ENCODE measurements around the gene IL1RN. TPM values are rescaled to one million over a fixed set of nuclear protein-coding genes. Genes with fewer than 3 reads are reported as not detected.

Gene IL1RN
- total RNA-seq, 1 donor from 2014 or later, result 20.7 TPM

DNA sequence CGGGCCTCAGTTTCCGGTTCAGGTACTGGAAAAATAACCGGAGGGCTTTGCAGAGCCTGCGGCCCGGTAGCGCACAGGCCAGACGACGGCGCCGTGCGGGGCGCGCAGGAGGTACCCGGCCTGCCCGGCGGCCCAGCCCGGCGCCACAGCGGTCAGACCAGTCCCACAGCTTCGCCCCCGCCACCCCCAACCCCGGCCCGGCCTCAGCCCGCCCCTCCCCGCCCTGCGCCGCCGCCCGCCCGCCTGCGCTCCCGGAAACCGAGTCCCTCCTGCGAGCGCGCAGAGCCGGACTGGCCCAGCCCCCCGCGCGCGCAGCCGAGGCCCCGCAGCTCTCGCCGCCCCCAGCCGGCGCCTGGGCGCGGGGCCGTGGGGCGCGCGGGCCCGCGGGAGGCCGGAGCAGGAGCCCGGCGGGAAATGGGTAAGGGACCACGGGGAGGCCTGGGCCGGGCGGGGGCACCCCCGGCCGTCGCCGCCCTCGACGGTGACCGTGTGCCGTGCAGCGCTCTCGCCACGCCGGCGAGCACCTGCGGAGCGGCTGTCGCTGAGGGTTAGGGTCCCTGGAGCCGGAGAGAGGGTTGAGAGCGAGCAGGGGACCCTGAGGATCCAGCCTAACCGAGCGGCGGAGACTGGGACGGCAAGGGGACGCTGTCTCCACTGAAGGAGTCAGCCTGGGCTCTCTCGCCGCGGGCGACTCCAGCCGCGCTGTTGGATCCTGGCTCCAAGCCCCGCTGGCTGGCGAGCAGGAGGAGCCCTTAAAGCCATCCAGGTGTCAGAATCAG, 29.9 kb downstream of the IL1RN start:
- no peak for DNase-seq

DNA sequence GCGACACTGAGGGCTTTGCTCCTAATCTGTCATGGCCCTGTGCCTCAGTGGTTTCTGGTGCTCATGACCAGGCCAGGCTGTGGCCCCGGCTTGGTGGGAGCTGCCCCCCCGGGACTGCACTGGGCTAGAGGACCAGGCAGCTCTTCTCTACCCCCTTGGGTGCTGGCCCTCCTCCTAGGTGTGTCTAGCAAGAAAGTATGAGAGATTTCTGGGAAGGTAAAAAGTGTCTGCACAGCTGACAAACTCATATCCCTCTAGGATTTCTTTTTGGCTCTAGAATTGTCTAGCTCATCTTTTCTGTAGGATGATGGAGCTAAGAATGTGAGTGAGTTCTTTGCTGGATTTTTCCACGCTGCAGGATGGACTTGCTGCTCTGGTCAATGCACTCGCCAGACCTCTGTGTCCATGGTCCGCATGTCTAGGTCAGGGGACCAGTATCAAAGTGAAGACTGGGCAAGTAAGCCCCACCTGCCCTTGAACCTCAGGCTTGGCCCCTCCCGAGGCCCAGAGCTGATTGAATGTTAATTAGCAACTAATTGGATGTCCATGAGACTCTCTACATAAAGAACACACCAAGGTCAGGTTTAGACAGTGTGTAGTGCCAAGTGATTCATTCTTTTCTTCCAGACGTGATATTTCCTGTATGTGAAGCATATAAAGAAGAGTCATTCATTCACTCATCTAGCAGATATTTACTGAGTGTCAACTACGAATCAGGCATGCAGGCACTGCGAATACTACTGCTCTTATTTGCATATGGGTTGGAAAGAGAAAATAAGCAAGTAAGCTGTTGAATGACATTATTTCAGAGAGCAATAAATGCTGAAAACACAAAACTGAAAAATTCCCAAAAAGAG, 30.7 kb downstream of the IL1RN start:
- no peak for DNase-seq

DNA sequence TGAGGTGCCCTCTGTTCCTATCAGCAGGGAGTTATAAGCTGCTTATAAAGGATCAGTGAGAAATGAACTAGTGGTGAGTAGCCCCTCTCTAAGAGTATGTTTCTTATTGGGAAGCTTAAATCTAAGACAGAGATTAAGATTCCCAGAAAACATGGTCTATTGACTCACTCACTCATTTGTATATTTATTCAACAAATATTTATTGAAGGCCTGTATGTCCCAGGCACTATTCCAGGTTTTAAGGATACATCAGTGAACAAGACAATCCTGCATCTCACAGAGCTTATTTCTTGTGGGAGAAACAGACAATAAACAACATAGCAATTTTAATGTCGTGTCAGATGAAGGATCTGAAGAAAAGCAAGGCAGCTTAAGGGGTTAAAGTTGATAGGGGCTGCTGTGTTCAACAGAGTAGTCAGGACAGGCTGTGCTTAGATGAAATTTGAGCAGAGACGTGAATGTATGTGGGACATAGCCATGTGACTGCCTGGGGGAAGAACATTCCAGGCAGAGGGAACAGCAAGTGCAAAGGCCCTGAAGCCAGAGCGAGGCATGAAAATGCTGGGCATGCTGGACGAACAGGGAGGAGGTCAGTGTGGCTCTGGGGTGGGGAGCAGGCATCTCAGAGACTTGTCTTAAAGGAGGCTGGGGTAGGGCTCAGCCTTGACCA, 31.6 kb downstream of the IL1RN start:
- DNase-seq, result no peak

DNA sequence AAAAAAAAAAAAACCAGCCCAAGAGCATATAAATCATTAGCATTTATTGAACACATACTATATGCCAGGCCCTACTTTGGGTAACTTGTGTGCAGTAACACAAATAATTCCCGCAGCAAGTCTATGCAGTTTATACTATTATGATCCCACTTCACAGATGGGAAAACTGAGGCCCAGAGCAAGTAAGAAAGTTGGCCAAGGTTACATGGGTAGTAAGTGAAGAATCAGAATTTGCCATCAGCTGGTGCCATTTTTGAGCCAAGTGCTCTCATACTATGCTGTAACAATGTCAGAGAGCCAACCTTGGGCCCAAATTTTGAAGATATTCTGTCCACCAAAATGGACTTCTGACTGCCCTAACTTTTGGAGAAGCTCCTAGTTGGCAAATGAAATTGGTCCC, 32.9 kb downstream of the IL1RN start:
- no peak for DNase-seq

DNA sequence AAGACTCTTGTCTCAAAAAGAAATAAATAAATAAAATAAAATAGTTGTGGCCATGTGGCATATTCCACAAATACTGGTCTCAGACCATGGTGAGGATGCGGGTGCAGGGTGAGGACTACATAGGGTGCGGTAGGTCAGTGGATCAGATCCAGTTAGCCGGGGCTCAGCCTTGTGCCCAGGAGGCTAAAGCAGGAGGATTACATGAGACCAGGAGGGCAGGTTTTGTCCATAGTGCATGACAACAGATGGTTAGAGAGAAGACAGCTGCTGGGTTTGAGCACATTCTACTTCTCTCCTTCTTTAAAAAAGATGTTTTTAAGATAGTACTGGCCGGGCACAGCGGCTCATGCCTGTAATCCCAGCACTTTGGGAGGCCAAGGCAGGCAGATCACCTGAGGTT, 33.6 kb downstream of the IL1RN start:
- DNase-seq, result no peak

DNA sequence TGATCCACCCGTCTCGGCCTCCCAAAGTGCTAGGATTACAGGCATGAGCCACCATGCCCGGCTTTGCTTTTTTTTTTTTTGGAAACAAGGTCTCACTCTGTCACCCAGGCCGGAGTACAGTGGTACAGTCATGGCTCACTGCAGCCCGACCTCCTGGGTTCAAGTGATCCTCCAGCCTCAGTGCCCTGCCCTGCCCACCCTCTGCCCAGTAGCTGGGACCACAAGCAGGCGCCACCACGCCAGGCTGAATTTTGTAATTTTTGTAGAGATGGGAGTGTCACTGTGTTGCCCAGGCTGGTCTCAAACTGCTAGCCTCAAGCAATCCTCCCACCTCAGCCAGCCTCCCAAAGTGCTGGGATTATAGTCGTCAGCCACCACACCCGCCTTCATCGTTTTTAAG, 34.8 kb downstream of the IL1RN start:
- DNase-seq, result no peak

DNA sequence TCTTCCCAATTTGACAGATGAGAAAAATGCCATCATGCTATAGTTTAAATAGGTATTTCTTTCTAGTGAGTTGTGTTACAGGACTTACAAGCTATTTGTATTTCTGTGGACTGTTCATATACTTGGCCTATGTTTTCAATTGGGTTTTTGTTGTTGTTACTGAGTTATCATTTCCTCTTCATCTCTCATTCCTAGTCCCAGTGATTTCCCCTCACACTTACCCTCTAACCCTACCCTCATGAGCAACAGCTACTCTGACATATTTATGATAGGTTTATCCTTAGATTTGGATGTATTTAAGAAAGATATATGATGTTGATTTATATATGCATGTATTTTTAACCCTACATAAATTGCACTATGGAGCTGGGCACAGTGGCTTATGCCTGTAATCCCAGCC, 35.5 kb downstream of the IL1RN start:
- no peak for DNase-seq

DNA sequence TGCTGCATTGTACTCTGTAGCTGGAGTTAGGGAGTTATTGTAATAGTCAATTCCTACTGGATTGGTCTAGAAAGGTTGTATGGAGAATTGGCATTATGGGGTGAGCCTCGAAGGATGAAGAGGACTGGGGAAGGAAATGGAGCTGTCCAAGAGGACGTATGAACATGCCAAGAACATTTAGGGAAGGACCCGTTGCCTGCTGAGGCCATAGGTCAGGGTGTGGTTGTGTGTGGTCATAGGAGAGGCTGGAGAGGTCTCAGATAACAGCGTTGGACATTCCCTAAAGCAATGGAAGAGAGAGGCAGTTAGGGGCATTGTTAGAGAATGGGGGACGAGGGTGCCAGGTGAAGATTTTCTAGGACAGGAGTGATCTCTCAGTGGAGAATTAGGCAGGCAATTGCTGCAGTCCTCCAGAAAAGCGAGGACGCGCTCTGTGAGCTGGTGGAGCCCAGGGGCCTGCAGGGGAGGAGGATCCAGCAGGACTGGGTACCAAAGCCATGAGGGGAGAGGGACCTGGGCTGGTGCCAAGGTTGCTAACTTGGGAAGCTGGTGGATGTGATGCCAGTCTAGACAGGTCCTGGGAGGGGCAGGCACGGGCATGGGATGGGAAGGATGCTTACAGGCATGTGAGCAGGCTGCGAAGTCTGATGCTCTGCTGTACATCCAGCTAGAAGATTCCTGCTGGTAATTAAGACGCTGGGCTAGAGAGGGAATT, 37.0 kb downstream of the IL1RN start:
- DNase-seq, result no peak

DNA sequence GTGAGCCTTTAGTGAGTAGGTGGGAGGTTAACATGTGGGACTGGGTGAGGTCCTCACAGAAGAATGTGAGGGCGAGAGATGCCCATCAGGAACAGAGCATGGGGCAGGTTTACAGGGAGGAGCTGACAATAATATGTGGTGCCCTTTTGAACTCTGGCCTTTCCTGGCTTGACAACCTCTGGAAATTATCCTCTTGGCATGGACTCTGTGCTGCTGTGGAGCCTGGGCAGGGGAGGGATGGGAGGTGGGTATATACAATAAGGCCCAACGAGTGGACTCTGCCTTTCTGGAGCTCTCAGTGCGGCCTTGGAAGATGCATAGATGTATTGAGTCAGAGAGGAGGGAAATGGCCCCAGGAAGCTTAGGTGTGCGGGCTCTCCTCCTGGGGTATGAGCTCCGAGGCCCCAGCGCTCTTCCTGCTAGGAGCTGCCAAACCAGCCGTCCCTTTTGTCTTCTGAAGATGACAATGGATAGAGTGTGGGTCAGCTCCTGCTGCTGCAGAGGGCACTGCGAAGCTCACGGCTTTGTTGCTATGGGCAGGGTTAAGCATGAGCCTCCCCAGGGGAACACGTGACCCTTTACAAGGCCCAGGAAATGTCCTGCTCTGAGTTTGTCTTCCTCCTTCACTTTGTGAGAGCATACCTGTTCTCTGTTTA, 37.7 kb downstream of the IL1RN start:
- no peak for DNase-seq

DNA sequence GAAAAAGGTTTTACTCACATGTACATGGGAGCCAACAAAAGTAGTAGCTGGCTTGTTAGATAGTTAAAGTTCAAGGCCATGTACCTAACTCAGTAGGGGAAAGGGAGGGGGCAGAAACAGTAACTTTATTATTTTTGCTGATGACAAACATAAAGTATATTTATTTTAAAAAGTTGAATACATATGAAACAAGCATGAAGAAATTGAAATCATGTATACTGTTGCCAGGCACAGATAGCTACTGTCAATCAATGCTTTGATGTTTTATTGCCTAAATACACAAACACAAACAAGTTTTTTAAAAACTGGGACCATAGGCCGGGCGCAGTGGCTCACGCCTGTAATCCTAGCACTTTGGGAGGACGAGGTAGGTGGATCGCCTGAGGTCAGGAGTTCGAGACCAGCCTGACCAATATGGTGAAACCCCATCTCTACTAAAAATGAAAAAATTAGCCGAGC, 38.8 kb downstream of the IL1RN start:
- no peak for DNase-seq

DNA sequence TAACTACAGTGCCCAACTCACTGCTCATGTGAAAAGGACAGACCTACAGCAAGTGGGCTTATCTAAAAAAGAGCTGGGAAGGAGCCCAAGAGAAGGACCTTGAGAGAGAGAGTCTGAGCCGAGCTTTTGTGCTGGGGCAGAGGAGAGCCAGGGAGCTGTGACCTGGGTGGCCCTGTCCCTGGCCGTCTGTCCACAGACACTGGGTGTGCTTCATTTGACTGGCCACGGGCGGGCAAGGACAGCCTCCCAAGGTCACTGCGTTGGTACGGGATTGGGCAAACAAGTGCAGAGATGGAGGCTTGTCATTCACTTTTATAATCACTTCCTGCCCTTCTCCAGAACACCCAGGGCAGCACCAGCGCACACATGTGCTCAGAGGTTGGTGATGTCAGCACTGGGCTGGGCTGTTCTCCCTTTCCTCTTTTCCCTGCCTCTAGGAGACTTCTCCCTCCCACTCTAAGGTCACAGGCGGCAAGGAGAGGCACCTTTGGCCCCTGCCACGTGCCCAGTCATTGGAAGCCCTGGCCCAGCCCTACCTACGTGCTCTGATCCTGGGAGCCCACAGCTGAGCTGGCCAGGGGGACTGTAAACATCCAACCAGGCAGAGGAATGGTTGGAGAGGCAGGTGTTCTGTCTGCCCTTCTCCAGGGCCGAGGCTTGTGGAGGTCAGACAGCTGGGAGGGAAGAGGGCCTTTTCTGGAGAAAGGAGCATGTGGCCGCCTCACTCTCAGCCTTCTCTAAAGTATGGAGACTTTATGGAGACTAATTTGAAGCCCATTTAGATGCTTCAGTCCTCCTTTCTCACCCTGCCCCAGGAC, 39.9 kb downstream of the IL1RN start:
- no peak for DNase-seq

DNA sequence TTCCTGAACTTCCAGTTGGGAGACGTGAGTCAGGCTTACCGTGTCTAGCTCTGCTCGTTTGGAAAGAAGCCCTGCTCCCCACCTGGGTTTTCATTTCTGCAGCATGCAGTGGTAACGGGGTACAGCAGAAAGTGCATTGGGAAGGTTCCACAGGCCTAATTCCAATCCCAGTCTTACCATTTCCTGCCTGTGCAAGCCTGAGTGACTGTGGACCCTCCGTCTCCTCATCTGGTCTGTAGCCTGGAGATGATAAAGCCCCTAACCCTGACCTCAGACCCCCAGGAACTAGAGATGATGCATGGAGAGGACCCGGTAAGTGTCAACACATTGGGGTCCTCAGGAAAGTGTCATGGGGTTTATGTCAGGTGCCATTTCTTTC, 40.6 kb downstream of the IL1RN start:
- no peak for DNase-seq

DNA sequence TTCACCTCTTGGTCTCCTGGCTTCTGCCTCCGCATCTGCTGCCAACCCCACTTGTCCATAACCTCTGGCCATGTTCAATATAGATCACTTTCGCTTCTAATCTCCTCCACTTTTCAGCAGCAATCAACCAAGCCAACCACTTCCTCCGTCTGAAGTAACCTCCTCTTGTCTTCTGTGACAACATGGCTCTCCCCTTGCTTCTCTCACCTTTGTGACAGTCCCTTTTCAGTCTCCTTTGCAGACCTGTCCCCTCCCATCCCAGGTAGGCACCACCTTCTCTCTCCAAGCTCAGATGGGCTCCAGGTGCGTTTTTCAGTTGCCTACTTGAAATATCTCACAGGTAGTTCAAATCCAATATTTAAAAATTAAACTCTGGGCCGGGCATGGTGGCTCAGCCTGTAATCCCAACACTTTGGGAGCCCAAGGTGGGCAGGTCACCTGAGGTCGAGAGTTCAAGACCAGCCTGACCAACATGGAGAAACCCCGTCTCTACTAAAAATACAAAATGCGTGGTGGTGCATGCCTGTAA, 41.7 kb downstream of the IL1RN start:
- DNase-seq, result no peak

DNA sequence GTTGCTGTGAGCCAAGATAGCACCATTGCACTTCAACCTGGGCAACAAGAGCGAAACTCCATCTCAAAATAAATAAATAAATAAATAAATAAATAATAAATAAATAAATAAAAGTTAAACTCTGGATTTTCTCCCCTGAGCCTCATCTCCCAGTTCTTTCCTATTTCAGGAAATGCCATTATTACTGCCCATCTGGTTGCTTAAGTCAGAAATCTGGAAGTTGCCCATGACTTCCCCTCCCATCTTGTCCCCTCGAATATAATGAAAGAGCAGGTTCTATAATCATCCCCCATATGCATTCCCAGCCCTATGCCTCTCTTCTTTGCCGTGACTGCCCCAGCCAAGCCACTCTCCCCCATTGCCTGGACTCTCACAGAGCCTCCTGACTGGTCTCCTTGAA, 42.2 kb downstream of the IL1RN start:
- no peak for DNase-seq

DNA sequence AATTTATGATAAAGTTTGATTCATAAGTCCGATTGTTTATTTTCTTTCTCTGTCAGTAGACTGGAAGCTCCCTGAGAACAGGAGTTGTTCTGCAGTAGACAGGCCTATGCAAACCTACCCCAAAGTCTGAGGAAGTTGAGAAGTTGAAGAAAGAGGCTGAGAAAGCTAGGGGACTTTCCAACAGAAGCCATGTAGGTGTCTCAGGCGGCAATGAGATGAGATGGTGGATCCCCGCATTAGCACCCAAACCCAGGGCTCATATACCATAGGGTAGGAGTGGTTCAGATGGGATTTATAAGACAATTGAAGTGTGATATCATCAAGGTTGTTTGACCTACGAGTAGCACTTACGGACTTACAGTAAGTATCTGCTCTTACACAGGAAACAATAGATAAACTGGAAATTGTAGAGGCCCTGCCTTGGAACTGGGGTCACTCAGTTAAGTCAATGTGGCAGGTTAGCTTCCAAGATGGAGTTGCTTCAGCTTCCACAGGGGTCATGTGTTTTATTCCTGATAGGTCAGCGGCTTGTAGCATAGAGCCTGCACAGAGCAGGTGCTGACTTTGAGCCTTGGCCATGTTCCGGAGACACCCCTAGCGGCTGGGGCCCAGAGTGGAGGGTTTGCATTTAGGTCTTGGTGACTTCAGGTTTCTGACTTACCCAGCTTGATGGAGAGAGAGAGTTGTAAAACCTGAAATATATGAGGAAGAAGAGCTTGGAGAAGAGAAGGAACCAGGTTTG, 44.1 kb downstream of the IL1RN start:
- DNase-seq, result no peak

DNA sequence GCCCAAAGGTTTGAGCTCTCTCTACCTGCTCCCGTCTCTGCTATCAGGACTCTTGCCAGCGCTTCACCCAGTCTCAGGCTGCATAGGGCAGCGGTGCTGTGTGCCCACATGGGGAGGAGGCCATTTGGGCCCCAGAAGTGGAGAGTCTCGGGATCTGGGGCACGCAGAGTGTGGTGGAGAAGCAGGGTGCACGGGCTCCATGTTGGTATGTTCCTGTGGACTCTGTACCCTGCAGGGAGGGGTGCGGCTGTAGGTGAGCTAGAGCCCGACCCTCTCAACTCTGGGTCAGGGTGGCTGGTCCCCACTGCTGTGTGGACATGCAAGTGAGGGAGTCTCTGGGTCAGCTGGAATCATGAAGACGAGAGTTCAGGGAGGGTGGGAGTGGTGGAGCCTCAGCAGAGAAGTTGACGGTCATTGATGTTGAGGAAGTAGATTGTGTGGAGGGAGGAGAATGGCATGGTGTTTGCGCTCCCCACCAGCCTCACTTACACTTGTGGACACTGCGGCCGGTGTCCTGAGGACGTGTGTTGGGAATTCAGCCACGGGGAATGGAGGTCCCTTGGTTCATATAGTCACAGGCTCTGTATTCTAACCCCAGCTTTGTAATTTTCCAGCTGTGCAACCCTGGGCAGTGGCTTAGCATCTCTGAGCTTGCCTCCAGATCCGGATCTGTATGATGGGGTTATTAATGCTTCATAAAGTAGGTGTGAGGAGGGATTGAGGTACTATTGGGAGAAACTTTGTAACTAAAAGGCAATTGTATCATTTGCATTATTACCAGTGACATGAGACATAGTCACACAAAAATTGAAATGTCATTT, 45.5 kb downstream of the IL1RN start:
- DNase-seq, result no peak

DNA sequence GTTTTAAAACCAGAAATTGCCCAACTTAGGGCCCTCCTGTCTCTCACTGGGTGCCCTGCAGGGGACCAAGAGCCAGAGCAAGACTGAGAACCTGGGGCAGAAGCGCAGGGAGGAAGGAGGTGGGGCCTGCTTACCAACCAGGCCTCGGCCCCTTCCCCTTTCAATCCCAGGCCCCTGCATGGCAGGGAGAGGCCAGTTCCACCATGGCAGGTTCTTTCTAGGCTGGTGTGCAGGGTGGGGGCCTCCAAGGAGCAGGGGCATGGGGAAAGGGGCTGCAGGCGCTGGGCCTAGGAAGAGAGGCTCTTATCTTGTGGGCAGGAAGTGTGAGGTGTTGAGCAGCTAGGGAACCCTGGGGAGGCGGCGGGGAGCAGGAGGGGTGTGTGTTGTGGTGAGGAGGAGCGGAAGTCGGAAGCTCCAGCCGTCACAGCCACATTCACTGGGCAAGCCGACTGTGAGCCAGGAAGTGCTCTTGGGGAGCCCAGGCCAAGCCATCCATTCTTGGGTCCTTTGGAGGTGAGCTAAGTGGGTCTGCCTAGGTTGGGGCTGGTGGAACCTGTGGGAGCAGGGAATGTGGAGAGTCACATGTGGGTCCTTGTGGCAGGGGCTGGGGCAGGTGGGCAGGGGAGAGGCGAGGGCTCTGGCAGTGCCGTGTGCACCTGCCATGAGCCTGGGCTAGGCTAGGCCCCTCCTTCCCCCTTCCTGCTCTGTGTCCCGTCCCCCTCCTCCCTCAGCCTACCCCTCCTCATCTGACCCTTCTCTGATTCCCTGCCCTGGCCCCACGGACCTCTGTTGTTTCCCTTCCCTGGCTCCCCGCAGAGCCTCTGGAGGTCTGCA, 46.4 kb downstream of the IL1RN start, which contains the start of gene PSD4:
PSD4 (plus strand) TSS at position 430 of the 834 bp plus-strand sequence. CDS start 8,486 bp downstream, outside the sequence.
- DNase-seq, result no peak

DNA sequence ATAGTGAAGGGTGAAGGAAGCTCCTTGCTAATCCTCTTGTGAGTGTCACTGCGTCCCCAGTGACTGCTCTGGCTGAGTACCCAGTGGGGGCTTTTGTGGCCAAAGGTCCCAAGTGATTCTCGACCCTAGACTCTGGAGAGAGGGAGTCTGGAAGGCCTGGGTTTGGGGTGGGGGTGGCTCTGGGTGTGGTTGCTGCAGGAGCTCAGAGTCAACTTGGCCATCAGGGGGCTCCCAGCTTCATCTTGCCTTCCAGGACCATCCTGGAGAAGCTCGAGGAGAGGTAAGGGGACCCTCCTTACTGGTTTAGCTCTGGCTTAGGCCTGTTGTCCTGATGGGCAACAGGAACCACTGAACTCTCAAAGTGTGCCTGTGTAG, 47.0 kb downstream of the IL1RN start:
- DNase-seq, result no peak

Measured in skin of body (tissue), 2 donors.